Measurements from ENCODE around the gene PRR13.
"Not testable (repeated sequence)": the region's sequence is repeated elsewhere in the genome, so short reads cannot be mapped to it uniquely, and the experiment has no call there.

- not testable (repeated sequence) for TF ChIP-seq CTCF, POLR2A, POLR2AphosphoS5 (IDR thresholded peaks at IDR 0.05)
Measured at GRCh38 chr12:53422247-53422646, 19.3 kb upstream of the PRR13 start.

All from transverse colon (tissue), 4 donors.